Panc1 (cell line): Measurements from ENCODE around the gene CHI3L1. TPM values are rescaled to one million over a fixed set of nuclear protein-coding genes. Genes with fewer than 3 reads are reported as not detected.

Experiments used
- ATAC-seq: fragments of 200-7000 bp; cut with Tn5 transposase; 2 replicates; pipeline ENCODE4 v1.9.1; 2020; ENCODE audit warnings: mild to moderate bottlenecking, moderate library complexity
- BruUV-seq: library from RNA; stranded (reverse); fragments of 400-500 nt; replicated peaks from 2 replicates; lab custom pipeline; 2021; lab: Mats Ljungman, UMichigan
- CTCF ChIA-PET: fragments of 300-600 bp; sonication (Branson Sonifier 250); formaldehyde crosslinking; loops from one replicate; lab custom pipeline; 2022; ENCODE audit warnings: antibody characterized with exemption; lab: Charles Lee
- POLR2A ChIA-PET: fragments of 300-600 bp; sonication (Branson Sonifier 250); formaldehyde crosslinking; loops from one replicate; lab custom pipeline; 2022; ENCODE audit warnings: antibody characterized with exemption; lab: Charles Lee
- DNase-seq: peaks from one replicate; pipeline ENCODE4 v3.0.0-alpha.2; 2010; ENCODE audit warnings: low read depth, low spot score
- H3K27ac ChIP-seq: 2 replicates; pipeline ENCODE4 v1.5.1; 2011; ENCODE audit warnings: mild to moderate bottlenecking, low read length, inconsistent platforms
- H3K27me3 ChIP-seq: fragments of 200-500 bp; sonication (Bioruptor generic); 2 replicates; pipeline ENCODE4 v1.6.0; 2014; ENCODE audit warnings: low read length, inconsistent platforms; ENCODE audit not compliant: control insufficient read depth, insufficient read depth
- H3K36me3 ChIP-seq: fragments of 200-500 bp; sonication (Bioruptor generic); 2 replicates; pipeline ENCODE4 v1.5.1; 2014; ENCODE audit warnings: inconsistent platforms, mild to moderate bottlenecking, low read length, moderate library complexity; ENCODE audit not compliant: control insufficient read depth, insufficient read depth
- H3K4me1 ChIP-seq: 2 replicates; pipeline ENCODE4 v1.5.1; 2011; ENCODE audit warnings: inconsistent platforms, mild to moderate bottlenecking, low read length, moderate library complexity; ENCODE audit not compliant: control insufficient read depth, insufficient read depth
- H3K4me3 ChIP-seq, 2 experiments: 2 replicates each; pipeline ENCODE4 v1.5.1; 2011 to 2012; ENCODE audit warnings: low read depth in 2 of 2, low read length in 2 of 2, mild to moderate bottlenecking in 2 of 2, inconsistent platforms in 1 of 2, moderate library complexity in 1 of 2
- H3K9me3 ChIP-seq: fragments of 200-500 bp; sonication (Bioruptor generic); 2 replicates; pipeline ENCODE4 v1.5.1; 2014; ENCODE audit warnings: low read depth, mild to moderate bottlenecking, inconsistent platforms, low read length, moderate library complexity; ENCODE audit not compliant: control insufficient read depth, insufficient read depth
- CTCF ChIP-seq: fragments of 450-650 bp; IDR thresholded peaks from 2 replicates; pipeline ENCODE4 v1.5.1; 2017; ENCODE audit warnings: mild to moderate bottlenecking
- POLR2AphosphoS5 ChIP-seq: IDR thresholded peaks from 2 replicates; pipeline ENCODE4 v1.6.1; 2012; ENCODE audit warnings: mild to moderate bottlenecking, low read depth, low read length, moderate library complexity
- REST ChIP-seq, 2 experiments: IDR thresholded peaks; 2 replicates each; pipeline ENCODE4 v1.6.1; 2011 to 2012; ENCODE audit warnings: low read depth in 2 of 2, control low read depth in 1 of 2, low read length in 1 of 2, mild to moderate bottlenecking in 1 of 2, moderate library complexity in 1 of 2; ENCODE audit not compliant: insufficient read depth in 1 of 2
- SIN3A ChIP-seq: IDR thresholded peaks from 2 replicates; pipeline ENCODE4 v1.6.1; 2012; ENCODE audit warnings: low read depth, mild to moderate bottlenecking, low read length, moderate library complexity, borderline replicate concordance; ENCODE audit not compliant: insufficient read depth
- TCF7L2 ChIP-seq: IDR thresholded peaks from 2 replicates; pipeline ENCODE4 v1.6.1; 2011; ENCODE audit warnings: mild to moderate bottlenecking, low read depth, low read length, inconsistent platforms
- in situ Hi-C: cut with HindIII; loops from 2 replicates; pipeline ENCODE4 v1.10.0; 2016; ENCODE audit warnings: low sequenced_read_pairs, low pct_unique_long_range_greater_than_20kb
- intact Hi-C: fragments of 100-400 bp; cut with micrococcal nuclease; formaldehyde crosslinking; loops from one replicate; pipeline ENCODE4 v1.10.0; 2022; ENCODE audit not compliant: unreplicated experiment
- total RNA-seq: library from RNA; stranded (reverse); gene quantifications from one replicate; pipeline ENCODE4 v1.2.1, GENCODE V29; 2021; ENCODE audit not compliant: unreplicated experiment

The CHI3L1 gene
- total RNA-seq, 1 experiment from 2014 or later = 0.10 TPM

- DNase-seq (no peak), ATAC-seq (no peak)
- Histone ChIP-seq H3K4me3 (no peak overlapping the region), H3K36me3 (no peaks in the 10 kb centered on the region), H3K4me1 (no peaks in the 10 kb centered on the region), H3K27me3 (peaks cover 6% of the 10 kb centered on the region; the same call in 1 of the 2 replicates), H3K9me3 (no peaks in the 10 kb centered on the region), H3K27ac (no peak overlapping the region)
- POLR2A ChIA-PET = interaction anchor here (0.6 kb wide), 1 partner anchor 712 kb away, joined by 3 read pairs; no protein-coding TSS in a partner anchor
- intact Hi-C loops = no loop called here
- BruUV-seq = no TSS peak
- TF ChIP-seq POLR2AphosphoS5 (no peak), TCF7L2 (no peak), SIN3A (no peak), REST (IDR thresholded peaks at IDR 0.05; ENCODE audit: insufficient read depth in 1 of 2, low read depth in 2 of 2, low read length in 1 of 2) (no peak), CTCF (no peak)
- CTCF ChIA-PET = no interaction called here
- in situ Hi-C loops = no loop called here
Observed at GRCh38 chr1:203206129-203206687, 19.7 kb upstream of the CHI3L1 start.

- no TSS peak for BruUV-seq
- Histone ChIP-seq H3K9me3 (no peaks in the 10 kb centered on the region), H3K4me1 (no peaks in the 10 kb centered on the region), H3K27me3 (peaks cover 8% of the 10 kb centered on the region; the same call in 1 of the 2 replicates), H3K36me3 (no peaks in the 10 kb centered on the region), H3K27ac (no peak overlapping the region), H3K4me3 (no peak overlapping the region)
- POLR2A ChIA-PET = no interaction called here
- in situ Hi-C loops = no loop called here
- no peak for DNase-seq
- ATAC-seq = no peak
- TF ChIP-seq REST (IDR thresholded peaks at IDR 0.05; ENCODE audit: insufficient read depth in 1 of 2, low read depth in 2 of 2, low read length in 1 of 2) (no peak), TCF7L2 (no peak), CTCF (no peak)
- intact Hi-C loops = no loop called here
- CTCF ChIA-PET = no interaction called here
Observed at GRCh38 chr1:203204756-203205155, 18.3 kb upstream of the CHI3L1 start.
